Naive thymus-derived CD4-positive, alpha-beta T cell (primary cell): Measurements from ENCODE around the gene SHISA9. TPM values are rescaled to one million over a fixed set of nuclear protein-coding genes. Genes with fewer than 3 reads are reported as not detected.

ENCODE experiments used
- ATAC-seq: fragments of 150-1000 bp; cut with Tn5 transposase; 2 replicates; pipeline ENCODE4 v1.10.0; 2021; ENCODE audit warnings: mild to moderate bottlenecking, moderate library complexity
- CTCF ChIA-PET: fragments of 350-600 bp; sonication (Branson Sonifier 250); formaldehyde crosslinking; loops from one replicate; lab custom pipeline; 2021; ENCODE audit warnings: antibody characterized with exemption; lab: Charles Lee
- POLR2A ChIA-PET: fragments of 350-600 bp; sonication (Branson Sonifier 250); formaldehyde crosslinking; loops from one replicate; lab custom pipeline; 2021; ENCODE audit warnings: antibody characterized with exemption, inconsistent platforms; lab: Charles Lee
- DNase-seq, 9 donors: peaks; one replicate each; pipeline versions ENCODE4 v3.0.0 to v3.0.0-alpha.2; 2020 to 2022; ENCODE audit warnings: mixed read lengths in 1 of 9
- H3K27ac ChIP-seq: one replicate; pipeline ENCODE4 v1.7.0; 2013; ENCODE audit warnings: mild to moderate bottlenecking, low read depth, low read length, moderate library complexity
- H3K27me3 ChIP-seq, 2 donors: one replicate each; pipeline ENCODE4 v1.7.0; 2013; ENCODE audit warnings: low read length in 2 of 2, mild to moderate bottlenecking in 2 of 2, moderate library complexity in 2 of 2; ENCODE audit not compliant: control insufficient read depth in 2 of 2, insufficient read depth in 2 of 2
- H3K36me3 ChIP-seq, 3 experiments: 1 replicate in 2 of 3; 2 replicates in 1 of 3; pipeline ENCODE4 v1.7.0; 2013; ENCODE audit warnings: low read length in 3 of 3, mild to moderate bottlenecking in 3 of 3, moderate library complexity in 1 of 3; ENCODE audit not compliant: insufficient read depth in 3 of 3, control insufficient read depth in 2 of 3
- H3K4me1 ChIP-seq, 2 donors: one replicate each; pipeline ENCODE4 v1.7.0; 2013; ENCODE audit warnings: low read length in 2 of 2, mild to moderate bottlenecking in 2 of 2, moderate library complexity in 1 of 2; ENCODE audit not compliant: control insufficient read depth in 2 of 2, insufficient read depth in 2 of 2
- H3K4me3 ChIP-seq: 2 replicates; pipeline ENCODE4 v1.7.0; 2013; ENCODE audit warnings: mild to moderate bottlenecking, low read length
- H3K9me3 ChIP-seq, 3 experiments: 1 replicate in 2 of 3; 2 replicates in 1 of 3; pipeline ENCODE4 v1.7.0; 2013; ENCODE audit warnings: low read length in 3 of 3; ENCODE audit not compliant: control insufficient read depth in 2 of 3
- H3K27ac Mint-ChIP-seq, 9 donors: one replicate each; pipeline ENCODE4 v1.8.0; 2020 to 2022; ENCODE audit warnings: mixed read lengths in 9 of 9, mild to moderate bottlenecking in 8 of 9, moderate library complexity in 5 of 9, inconsistent platforms in 2 of 9
- H3K27me3 Mint-ChIP-seq, 5 donors: one replicate each; pipeline ENCODE4 v1.8.0; 2021 to 2022; ENCODE audit warnings: mixed read lengths in 5 of 5, mild to moderate bottlenecking in 1 of 5
- H3K36me3 Mint-ChIP-seq, 5 donors: one replicate each; pipeline ENCODE4 v1.8.0; 2020 to 2022; ENCODE audit warnings: mixed read lengths in 5 of 5, mild to moderate bottlenecking in 3 of 5, inconsistent platforms in 1 of 5
- H3K4me1 Mint-ChIP-seq, 7 donors: one replicate each; pipeline ENCODE4 v1.8.0; 2020 to 2022; ENCODE audit warnings: mixed read lengths in 7 of 7, mild to moderate bottlenecking in 3 of 7, inconsistent platforms in 1 of 7
- H3K4me3 Mint-ChIP-seq, 10 donors: one replicate each; pipeline ENCODE4 v1.8.0; 2020 to 2022; ENCODE audit warnings: mild to moderate bottlenecking in 10 of 10, mixed read lengths in 10 of 10, moderate library complexity in 6 of 10, inconsistent platforms in 2 of 10
- H3K9me3 Mint-ChIP-seq, 11 donors: one replicate each; pipeline ENCODE4 v1.8.0; 2020 to 2022; ENCODE audit warnings: mixed read lengths in 11 of 11, mild to moderate bottlenecking in 4 of 11, inconsistent platforms in 1 of 11, moderate library complexity in 1 of 11
- intact Hi-C, 2 donors: fragments of 100-400 bp; cut with micrococcal nuclease; formaldehyde crosslinking; loops; one replicate each; pipeline ENCODE4 v1.15.1; 2023
- polyA plus RNA-seq, 2 donors: library from polyadenylated mRNA; unstranded; fragments of 300-500 nt; fragmentation: Illumina TruSeq; gene quantifications; one replicate each; pipeline ENCODE4 v1.2.3, GENCODE V29; 2021
- total RNA-seq, 6 experiments: library from RNA in 5 of 6; stranded (reverse) in 5 of 6; gene quantifications; 1 replicate in 5 of 6; 2 replicates in 1 of 6; pipeline ENCODE4 v1.2.3 and lab custom pipeline; 2021 to 2026

Gene SHISA9
- total and polyA plus RNA-seq, 7 experiments from 2014 or later, result 0.05 TPM; not detected in 6

DNA sequence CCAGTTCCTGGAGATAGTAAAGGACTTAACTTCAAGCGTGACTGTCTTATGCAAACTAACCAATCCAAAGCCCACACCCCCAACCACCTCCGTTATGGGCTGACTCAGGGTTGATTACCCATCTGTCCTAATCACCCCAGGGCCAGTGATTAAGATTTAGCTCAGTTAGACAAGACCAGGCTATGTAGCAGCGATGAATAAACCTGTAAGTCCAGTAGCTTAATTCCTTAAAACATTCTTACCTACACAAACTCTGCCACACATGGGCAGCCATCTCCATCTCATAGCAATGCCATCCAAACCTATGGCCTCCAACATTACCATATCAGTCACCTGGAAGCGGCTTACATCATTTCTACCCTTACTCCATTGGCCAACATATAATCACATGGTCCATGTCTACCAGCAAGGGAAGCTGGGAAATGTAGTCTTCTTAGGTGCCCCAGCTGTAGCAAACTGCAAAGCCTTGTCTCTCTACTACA is 266.7 kb downstream of the SHISA9 start:
- peaks cover 0 to 12% (median 7%) of the 10 kb centered on the region in 5 donors for H3K27me3 Mint-ChIP-seq

DNA sequence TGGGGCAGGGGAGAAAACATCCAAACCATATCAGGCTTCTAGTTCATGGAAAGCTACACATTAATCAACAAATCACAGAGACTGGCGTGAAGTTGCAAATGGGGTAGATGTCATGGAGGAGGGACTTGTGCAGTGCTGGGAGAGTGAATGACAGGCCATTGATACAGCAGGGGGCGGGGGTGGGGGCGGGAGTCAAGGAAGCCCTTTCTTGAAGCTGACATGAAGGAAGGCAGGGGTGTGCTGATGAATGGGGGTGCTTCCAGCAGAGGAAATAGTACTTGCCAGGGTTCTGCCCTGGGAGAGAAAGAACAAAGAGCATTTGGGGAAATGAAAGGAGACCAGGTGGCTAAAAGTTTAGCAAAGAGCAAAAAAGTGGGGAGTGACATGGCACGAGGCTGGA is 269.9 kb downstream of the SHISA9 start:
- no peaks in the 10 kb centered on the region for H3K4me1 ChIP-seq
- POLR2A ChIA-PET, result no interaction called here
- no peak overlapping the region for H3K4me3 ChIP-seq
- CTCF ChIA-PET, result no interaction called here
- Mint-ChIP-seq H3K27ac (no peak overlapping the region), H3K4me3 (no peak overlapping the region), H3K36me3 (peaks cover 0 to 3% (median 0%) of the 10 kb centered on the region in 5 donors), H3K4me1 (peaks cover 0 to 1% (median 0%) of the 10 kb centered on the region in 7 donors), H3K9me3 (peaks cover 0 to 28% (median 8%) of the 10 kb centered on the region in 11 donors), H3K27me3 (peaks cover 0 to 19% (median 7%) of the 10 kb centered on the region in 5 donors)
- no peak overlapping the region for H3K27ac ChIP-seq
- intact Hi-C loops, result no loop called here
- DNase-seq (no peak), ATAC-seq (no peak)
- H3K27me3 ChIP-seq, result no peaks in the 10 kb centered on the region
- no peaks in the 10 kb centered on the region for H3K9me3 ChIP-seq
- H3K36me3 ChIP-seq, result no peaks in the 10 kb centered on the region

More for the DNA sequence above, 266.7 kb downstream of the SHISA9 start:
- Mint-ChIP-seq H3K9me3 (peaks cover 4 to 38% (median 11%) of the 10 kb centered on the region in 11 donors), H3K27ac (no peak overlapping the region), H3K36me3 (peaks cover 0 to 7% (median 0%) of the 10 kb centered on the region in 5 donors), H3K4me1 (peaks cover 0 to 1% (median 0%) of the 10 kb centered on the region in 7 donors), H3K4me3 (no peak overlapping the region)
- DNase-seq (no peak), ATAC-seq (no peak)
- ChIA-PET CTCF (no interaction called here), POLR2A (no interaction called here)
- no peak overlapping the region for H3K27ac ChIP-seq
- H3K36me3 ChIP-seq, result no peaks in the 10 kb centered on the region
- H3K4me1 ChIP-seq, result no peaks in the 10 kb centered on the region
- intact Hi-C loops, result no loop called here
- no peaks in the 10 kb centered on the region for H3K9me3 ChIP-seq
- no peak overlapping the region for H3K4me3 ChIP-seq
- no peaks in the 10 kb centered on the region for H3K27me3 ChIP-seq

DNA sequence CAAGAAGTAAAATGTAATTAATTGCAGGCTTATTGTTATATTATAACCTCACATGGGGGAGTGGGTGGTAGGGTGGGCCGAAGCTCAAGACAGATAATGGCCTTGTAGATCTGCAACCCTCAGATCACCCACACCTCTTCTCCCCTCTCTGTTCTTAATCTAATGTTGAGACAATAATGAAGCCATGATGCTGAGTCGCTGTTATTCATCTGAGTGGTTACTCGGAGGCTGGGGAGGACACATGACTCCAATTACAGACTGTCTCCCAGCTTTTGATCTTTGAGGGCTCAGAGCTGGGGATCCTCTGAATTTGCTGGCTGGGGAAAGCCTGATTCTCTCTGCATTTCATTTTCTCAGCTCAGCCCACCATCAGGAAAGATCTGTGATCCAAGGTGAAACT is 275.3 kb downstream of the SHISA9 start:
- intact Hi-C loops, result no loop called here
- Mint-ChIP-seq H3K36me3 (no peaks in the 10 kb centered on the region), H3K27me3 (peaks cover 0 to 16% (median 7%) of the 10 kb centered on the region in 5 donors), H3K4me1 (no peaks in the 10 kb centered on the region), H3K9me3 (peaks cover 0 to 14% (median 4%) of the 10 kb centered on the region in 11 donors), H3K4me3 (no peak overlapping the region), H3K27ac (no peak overlapping the region)
- Histone ChIP-seq H3K4me3 (no peak overlapping the region), H3K27me3 (no peaks in the 10 kb centered on the region), H3K36me3 (no peaks in the 10 kb centered on the region), H3K4me1 (no peaks in the 10 kb centered on the region), H3K27ac (no peak overlapping the region), H3K9me3 (no peaks in the 10 kb centered on the region)
- ChIA-PET POLR2A (no interaction called here), CTCF (no interaction called here)
- ATAC-seq (no peak), DNase-seq (no peak)

DNA sequence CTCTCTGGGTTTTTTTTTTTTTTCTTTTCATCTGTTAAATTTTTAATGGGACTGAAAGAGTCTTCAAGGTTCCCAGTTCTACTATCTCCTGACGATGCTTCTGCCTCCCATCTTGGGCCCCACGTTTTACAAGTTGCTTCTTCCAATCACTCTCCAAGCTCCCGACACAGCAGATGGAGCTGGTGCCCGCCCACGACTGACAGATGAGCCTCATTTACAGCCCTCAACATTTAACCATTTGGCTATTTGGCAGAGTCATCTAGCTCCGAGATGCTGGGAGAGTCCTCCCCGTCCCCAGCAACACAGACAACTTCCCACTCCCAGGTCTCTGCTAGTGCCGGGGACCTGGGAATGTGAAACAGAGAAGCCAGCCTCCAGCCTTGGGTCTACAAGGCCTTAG is 276.9 kb downstream of the SHISA9 start:
- Mint-ChIP-seq H3K9me3 (peaks cover under 1 to 14% (median 5%) of the 10 kb centered on the region in 11 donors), H3K4me1 (no peaks in the 10 kb centered on the region), H3K4me3 (no peak overlapping the region), H3K27ac (no peak overlapping the region), H3K36me3 (no peaks in the 10 kb centered on the region), H3K27me3 (peaks cover 0 to 16% (median 7%) of the 10 kb centered on the region in 5 donors)
- ATAC-seq (no peak), DNase-seq (no peak)
- ChIA-PET CTCF (no interaction called here), POLR2A (no interaction called here)
- Histone ChIP-seq H3K9me3 (no peaks in the 10 kb centered on the region), H3K4me3 (no peak overlapping the region), H3K4me1 (no peaks in the 10 kb centered on the region), H3K36me3 (no peaks in the 10 kb centered on the region), H3K27me3 (no peaks in the 10 kb centered on the region), H3K27ac (no peak overlapping the region)
- intact Hi-C loops, result no loop called here

DNA sequence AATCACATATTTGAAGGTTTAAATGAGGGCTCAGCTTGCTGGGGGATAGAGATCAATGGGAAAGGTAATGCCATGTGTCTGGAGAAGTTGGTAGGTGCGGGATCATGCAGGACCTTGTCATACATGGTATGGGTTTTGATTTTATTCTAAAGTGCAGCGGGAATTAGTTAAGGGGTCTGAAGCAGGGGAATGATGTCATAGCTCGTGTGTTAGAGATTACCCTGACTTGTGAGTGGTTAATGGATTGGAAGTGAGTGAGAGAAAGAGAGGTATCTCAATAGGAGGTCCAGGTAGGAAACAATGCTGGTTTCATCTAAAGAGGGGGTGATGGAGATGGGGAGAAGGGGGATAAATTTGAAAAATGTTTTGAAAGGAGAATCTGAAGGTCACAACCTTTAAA is 280.0 kb downstream of the SHISA9 start:
- ATAC-seq (no peak), DNase-seq (no peak)
- Histone ChIP-seq H3K27ac (no peak overlapping the region), H3K27me3 (no peaks in the 10 kb centered on the region), H3K9me3 (peaks cover 0 to 6% (median 0%) of the 10 kb centered on the region in 3 experiments), H3K4me3 (no peak overlapping the region), H3K4me1 (no peaks in the 10 kb centered on the region), H3K36me3 (no peaks in the 10 kb centered on the region)
- no peak overlapping the region for H3K4me3 Mint-ChIP-seq
- ChIA-PET CTCF (no interaction called here), POLR2A (interaction anchor here (0.7 kb wide), 1 partner anchor 778 kb away, joined by 4 read pairs; no protein-coding TSS in a partner anchor)
- H3K9me3 Mint-ChIP-seq, result peaks cover 0 to 24% (median 9%) of the 10 kb centered on the region in 11 donors
- peaks cover 0 to 8% (median 4%) of the 10 kb centered on the region in 5 donors for H3K27me3 Mint-ChIP-seq
- H3K27ac Mint-ChIP-seq, result no peak overlapping the region
- no peaks in the 10 kb centered on the region for H3K36me3 Mint-ChIP-seq
- intact Hi-C loops, result no loop called here
- no peaks in the 10 kb centered on the region for H3K4me1 Mint-ChIP-seq

- Histone ChIP-seq H3K4me3 (no peak overlapping the region), H3K27ac (no peak overlapping the region), H3K27me3 (no peaks in the 10 kb centered on the region), H3K4me1 (no peaks in the 10 kb centered on the region), H3K36me3 (no peaks in the 10 kb centered on the region), H3K9me3 (peaks cover 0 to 6% (median 0%) of the 10 kb centered on the region in 3 experiments)
- H3K9me3 Mint-ChIP-seq, result peaks cover 0 to 19% (median 6%) of the 10 kb centered on the region in 11 donors
- H3K4me3 Mint-ChIP-seq, result no peak overlapping the region
- no peaks in the 10 kb centered on the region for H3K4me1 Mint-ChIP-seq
- H3K27me3 Mint-ChIP-seq, result peaks cover 0 to 28% (median 10%) of the 10 kb centered on the region in 5 donors
- no peak overlapping the region for H3K27ac Mint-ChIP-seq
- peaks cover 0 to 9% (median 0%) of the 10 kb centered on the region in 5 donors for H3K36me3 Mint-ChIP-seq
- ATAC-seq, result no peak
- ChIA-PET POLR2A (no interaction called here), CTCF (no interaction called here)
- no peak for DNase-seq
- intact Hi-C loops, result no loop called here
Measured at GRCh38 chr16:13186813-13187212, 285.4 kb downstream of the SHISA9 start.

DNA sequence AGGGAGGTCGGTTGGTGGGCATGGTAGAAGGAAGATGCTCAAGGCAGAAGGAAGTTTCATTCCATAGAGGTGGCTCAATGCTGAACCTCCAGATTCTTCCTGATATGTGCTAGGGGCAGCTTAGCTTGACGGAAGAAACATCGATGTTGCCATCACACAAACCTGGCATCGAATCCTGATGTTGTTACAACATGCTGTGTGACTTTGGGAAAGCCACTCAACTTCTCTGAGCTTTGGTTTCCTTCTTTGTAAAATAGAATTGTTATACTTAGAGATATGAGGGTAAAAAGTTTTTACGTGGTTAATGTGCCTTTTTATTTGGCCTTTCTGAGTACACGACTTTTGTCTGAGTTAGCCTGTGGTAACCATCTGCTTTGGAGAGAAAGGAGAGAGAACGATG is 287.9 kb downstream of the SHISA9 start:
- DNase-seq (no peak), ATAC-seq (no peak)
- POLR2A ChIA-PET, result no interaction called here
- H3K36me3 ChIP-seq, result no peaks in the 10 kb centered on the region
- H3K4me3 Mint-ChIP-seq, result no peak overlapping the region
- intact Hi-C loops, result no loop called here
- H3K4me1 Mint-ChIP-seq, result no peaks in the 10 kb centered on the region
- H3K27ac Mint-ChIP-seq, result no peak overlapping the region
- H3K36me3 Mint-ChIP-seq, result peaks cover 0 to 9% (median 0%) of the 10 kb centered on the region in 5 donors
- H3K4me1 ChIP-seq, result no peaks in the 10 kb centered on the region
- peaks cover under 1 to 21% (median 6%) of the 10 kb centered on the region in 11 donors for H3K9me3 Mint-ChIP-seq
- peaks cover 0 to 41% (median 17%) of the 10 kb centered on the region in 5 donors for H3K27me3 Mint-ChIP-seq
- H3K9me3 ChIP-seq, result no peaks in the 10 kb centered on the region
- no peak overlapping the region for H3K27ac ChIP-seq
- CTCF ChIA-PET, result no interaction called here
- H3K27me3 ChIP-seq, result no peaks in the 10 kb centered on the region
- no peak overlapping the region for H3K4me3 ChIP-seq
